Inflammatory macrophage treated with lipopolysaccharide for 1 hour (primary cell): ENCODE measurements around the gene IGFBP1.

Experiments
- DNase-seq, 2 donors: peaks; one replicate each; pipeline ENCODE4 v3.0.0-alpha.2; 2020 to 2022

IGFBP1 gene

DNA sequence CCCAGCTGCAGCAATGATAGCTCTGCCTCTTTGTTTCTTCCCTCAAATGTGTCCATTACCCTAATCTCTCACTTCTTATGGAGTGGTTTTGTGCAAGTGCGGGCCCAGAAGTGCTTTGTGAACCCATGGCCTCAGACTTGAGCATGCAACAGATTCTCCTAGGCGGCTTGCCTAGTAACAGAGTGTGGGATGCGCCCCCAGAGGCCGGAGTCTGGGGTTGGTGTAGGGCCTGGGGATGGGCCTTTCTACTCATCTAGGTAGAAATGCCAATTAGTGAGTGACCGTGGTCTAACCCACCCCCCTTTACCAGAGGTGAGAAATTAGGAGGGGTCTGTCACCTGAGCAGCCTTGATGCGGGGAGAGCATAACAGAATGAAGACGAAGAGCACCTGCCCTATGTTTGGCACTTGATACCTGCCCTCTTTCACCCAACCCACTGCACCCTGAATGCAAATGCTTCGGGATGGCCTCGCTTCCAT, 7.0 kb upstream of the IGFBP1 start:
- DNase-seq, result no peak

GRCh38 chr7:45881759-45882464, 6.4 kb upstream of the IGFBP1 start:
- DNase-seq, result no peak

GRCh38 chr7:45882465-45882810, 5.8 kb upstream of the IGFBP1 start:
- DNase-seq, result no peak

DNA sequence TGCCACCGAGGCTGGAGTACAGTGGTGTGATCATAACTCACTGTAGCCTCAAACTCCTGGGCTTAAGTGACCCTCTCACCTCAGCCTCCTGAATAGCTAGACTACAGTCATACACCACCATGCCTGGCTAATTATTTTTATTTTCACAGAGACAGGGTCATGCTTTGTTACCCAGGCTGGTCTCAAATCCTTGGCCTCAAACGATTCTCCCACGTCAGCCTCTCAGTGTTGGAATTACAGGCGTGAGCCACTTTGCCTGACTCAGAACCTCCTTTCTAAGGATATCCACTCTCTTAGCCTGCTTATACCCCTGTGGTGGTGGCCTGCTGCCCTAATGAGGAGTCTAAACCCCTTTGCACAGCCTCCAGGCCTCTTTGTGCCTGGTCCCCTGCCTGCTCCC, 4.2 kb upstream of the IGFBP1 start:
- no peak for DNase-seq

GRCh38 chr7:45885264-45885882, 2.9 kb upstream of the IGFBP1 start:
- DNase-seq, result no peak

GRCh38 chr7:45886931-45887667, 1.2 kb upstream of the IGFBP1 start:
- no peak for DNase-seq

DNA sequence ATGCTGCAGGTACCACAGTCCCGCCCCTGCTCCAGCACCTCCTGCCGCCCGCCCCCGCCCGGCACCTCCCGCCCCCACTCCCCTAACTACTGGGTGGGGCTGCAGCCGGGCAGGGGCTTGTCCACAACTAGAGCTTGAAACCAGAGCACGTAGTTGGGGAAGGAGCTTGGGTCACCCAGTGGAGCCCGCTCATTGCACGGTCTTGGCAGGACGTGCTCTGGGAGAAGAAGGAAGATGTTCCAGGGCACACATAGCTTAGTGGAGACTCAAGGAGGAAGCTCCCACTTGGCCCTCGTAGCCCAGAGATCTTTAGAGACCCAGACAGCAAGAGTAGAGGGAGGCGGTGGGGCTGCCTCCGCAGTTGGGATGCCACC, 692 bp downstream of the IGFBP1 start:
- DNase-seq, result no peak

DNA sequence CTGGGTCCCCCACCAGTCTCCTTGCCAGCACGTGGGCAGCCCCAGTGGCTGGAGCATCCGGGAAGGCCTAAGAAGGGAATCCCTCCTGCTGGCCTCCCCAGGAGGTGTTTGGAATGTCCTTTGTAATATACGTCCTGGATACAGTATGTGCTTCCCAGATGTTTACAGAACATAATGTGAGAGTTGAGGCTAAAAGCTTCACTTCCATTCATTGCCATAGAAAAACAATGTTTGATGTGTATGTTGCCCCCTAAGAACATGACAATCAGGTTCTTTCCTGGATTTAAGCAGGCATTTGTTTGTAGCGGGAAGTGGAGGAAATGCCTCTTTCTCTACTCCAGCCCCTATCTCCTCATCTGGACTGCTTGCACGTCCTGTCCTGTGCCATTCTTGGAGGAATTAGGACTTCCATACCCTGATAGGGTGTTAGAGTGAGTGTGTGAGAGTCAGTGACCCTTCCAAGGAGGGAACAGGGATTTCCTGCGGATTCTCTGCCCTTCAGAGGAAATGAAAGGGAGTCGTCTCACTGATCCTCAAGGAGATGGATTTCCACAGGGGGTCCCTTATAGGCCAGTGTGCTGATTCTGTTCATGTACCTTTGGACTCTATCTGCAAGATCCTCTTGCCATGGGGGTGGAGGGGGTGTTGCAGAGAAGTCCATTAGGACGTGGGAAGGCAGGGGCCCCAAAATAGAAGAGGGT, 1.2 kb downstream of the IGFBP1 start:
- no peak for DNase-seq

GRCh38 chr7:45890125-45890901, 2.0 kb downstream of the IGFBP1 start:
- no peak for DNase-seq

- DNase-seq, result peak in 1 of 2 donors; percentile 59
Measured at GRCh38 chr7:45890902-45891461, 2.7 kb downstream of the IGFBP1 start.

DNA sequence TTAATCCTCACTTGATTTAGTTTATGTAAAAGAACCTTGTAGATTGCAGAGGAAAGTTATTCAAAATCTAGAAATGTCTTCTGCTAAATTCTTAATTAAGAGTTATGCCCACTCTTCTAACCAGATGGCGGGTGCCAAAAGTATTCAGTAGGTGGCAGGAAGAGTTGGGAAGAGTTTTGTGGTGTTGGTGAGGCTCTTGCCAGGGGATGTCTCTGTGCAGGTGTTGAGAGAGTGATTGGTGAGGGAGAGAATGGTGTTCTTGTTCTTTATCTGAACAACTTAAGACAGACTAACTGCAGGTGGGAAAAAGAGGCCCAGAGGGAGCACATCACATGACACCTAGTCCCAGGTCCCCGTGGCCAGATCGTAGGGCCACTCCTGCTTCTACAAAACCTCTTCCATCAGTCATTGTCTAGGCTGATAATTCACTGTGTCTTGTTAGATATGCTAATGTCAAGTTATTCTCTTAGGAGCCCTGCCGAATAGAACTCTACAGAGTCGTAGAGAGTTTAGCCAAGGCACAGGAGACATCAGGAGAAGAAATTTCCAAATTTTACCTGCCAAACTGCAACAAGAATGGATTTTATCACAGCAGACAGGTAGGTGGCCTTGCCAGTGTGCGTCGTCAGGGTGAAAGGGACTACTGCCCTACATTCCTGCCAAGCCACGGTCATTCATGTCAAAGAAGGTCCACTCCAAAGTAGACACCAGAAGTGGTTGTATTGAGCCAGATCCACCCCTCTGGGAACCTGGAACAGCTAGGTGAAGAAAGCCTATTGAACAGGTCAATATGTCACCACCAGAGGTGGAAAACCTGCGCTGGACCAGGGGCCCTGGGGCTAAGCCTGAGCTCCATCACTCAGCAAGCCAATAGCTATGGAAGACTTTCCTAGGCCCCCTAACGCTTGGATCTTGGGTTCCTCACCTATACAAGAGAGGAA, 3.4 kb downstream of the IGFBP1 start:
- no peak for DNase-seq

GRCh38 chr7:45892407-45893035, 4.2 kb downstream of the IGFBP1 start:
- no peak for DNase-seq

- no peak for DNase-seq
Measured at GRCh38 chr7:45893374-45893995, 5.2 kb downstream of the IGFBP1 start.

DNA sequence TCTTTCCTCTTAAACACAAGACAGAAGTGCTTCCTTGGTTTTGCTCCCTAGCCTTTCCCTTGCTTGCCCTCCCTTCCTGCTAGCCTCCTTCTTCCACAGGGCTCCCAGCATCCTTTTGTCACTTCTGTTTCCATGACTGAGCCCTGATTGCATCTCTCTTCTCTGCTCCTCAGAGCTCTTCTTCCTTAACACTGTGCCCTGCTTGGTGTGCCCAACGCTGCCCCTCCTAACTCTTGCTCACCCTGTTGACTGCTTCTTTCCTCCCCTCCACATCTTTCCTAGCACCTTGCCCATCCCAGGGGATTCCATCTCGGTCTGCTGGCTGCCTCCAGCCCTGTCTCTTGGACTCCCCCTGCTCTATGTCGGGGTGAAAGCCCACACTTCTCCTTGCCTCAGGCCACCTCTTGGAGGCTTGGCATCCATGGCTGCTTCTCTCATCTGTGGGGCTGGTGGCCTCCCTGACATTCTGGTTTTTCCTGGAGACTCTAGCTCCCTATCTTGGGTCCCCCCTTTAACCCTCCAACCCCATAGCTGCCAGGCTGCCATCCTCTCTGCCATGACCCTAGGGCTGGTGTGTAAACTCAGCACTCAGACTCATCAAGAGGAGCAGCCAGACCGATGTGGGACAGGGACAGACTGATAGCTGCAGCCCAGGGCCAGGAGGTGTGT, 5.8 kb downstream of the IGFBP1 start:
- DNase-seq, result no peak

- DNase-seq, result no peak
Measured at GRCh38 chr7:45894665-45895062, 6.4 kb downstream of the IGFBP1 start.

GRCh38 chr7:45897042-45897690, 8.9 kb downstream of the IGFBP1 start:
- no peak for DNase-seq

DNA sequence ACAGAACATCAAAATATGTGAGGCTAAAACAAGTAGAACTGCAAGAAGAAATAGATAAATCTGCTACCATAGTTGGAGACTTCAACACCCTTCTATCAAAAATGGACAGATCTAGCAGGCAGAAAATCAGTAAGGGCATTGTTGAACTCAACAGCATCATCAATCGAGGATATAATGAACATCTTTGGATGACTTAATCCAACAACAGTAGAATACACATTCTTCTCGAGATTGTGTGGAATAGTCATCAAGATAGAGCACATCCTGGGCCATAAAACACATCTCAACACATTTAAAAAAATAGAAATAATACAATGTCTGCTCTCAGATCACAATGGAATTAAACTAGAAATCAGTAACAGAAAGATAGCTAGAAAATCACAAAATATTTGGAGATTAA, 9.9 kb downstream of the IGFBP1 start:
- DNase-seq, result no peak

DNA sequence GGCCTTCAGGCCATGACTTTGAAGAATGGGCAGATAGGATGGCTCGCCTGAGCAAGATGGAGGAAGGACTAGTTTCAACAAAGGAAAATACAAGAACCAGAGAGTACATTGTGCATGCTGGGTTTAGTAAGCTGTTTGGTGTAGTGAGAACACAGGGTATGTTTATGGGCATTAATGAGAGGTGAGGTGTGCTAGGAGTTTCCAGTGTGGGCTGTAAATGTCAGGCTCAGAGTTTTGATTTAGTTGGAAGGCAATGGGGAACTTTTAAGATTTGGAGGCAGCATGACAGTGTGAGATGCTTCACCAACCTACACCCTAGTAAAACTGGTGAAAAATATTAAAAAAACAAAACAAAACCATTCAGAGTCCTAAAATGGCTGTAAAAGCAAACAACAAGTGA, 13.3 kb downstream of the IGFBP1 start:
- DNase-seq, result no peak

DNA sequence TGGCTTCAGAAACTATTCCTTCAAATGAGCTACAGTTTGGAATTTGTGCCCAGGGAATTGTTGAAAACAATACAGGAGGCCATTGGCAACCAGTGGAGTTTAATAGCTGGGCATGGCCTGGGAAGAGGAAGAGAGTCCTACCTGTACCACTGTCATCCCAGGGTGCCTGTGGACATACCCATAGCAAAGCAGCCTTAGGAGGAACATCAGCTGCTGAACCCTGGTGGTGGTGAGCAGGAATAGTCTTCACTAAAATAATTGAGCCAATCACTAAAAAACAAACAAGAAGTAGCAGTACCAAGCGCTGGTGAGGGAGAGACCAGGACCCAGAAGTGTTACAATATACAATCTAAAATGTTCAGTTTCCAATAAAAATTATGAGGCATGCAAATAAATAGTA, 14.5 kb downstream of the IGFBP1 start:
- no peak for DNase-seq
